ENCODE data around the gene BLM.
A peak's percentile ranks its signal among the peaks of the same experiment; 100 is the strongest.

- TF ChIP-seq HCFC1 (IDR thresholded peaks at IDR 0.05; ENCODE audit: low read length) (no peak), POLR2AphosphoS5 (IDR thresholded peaks at IDR 0.05; ENCODE audit: low read length) (peak; percentile 51; the same call in 1 of the 2 replicates), PBX3 (IDR thresholded peaks at IDR 0.05; ENCODE audit: insufficient replicate concordance, low read depth, low read length) (no peak), SIN3A (IDR thresholded peaks at IDR 0.05; ENCODE audit: low read depth, low read length) (no peak), MTA3 (IDR thresholded peaks at IDR 0.05; ENCODE audit: borderline replicate concordance, low read length) (peak; percentile 90; the same call in 1 of the 2 replicates), BCLAF1 (IDR thresholded peaks at IDR 0.05) (no peak), USF2 (IDR thresholded peaks at IDR 0.05; ENCODE audit: borderline replicate concordance, low read depth, low read length) (no peak), SMC3 (IDR thresholded peaks at IDR 0.05; ENCODE audit: borderline replicate concordance, low read length) (no peak), ATF2 (IDR thresholded peaks at IDR 0.05; ENCODE audit: low read length) (peak; percentile 69), CEBPZ (IDR thresholded peaks at IDR 0.05; ENCODE audit: low read depth, low read length) (no peak), MYC (IDR thresholded peaks at IDR 0.05; ENCODE audit: insufficient read depth, insufficient read length, insufficient replicate concordance, low read length, severe bottlenecking) (no peak)
- TF ChIP-seq, protein P1, sequence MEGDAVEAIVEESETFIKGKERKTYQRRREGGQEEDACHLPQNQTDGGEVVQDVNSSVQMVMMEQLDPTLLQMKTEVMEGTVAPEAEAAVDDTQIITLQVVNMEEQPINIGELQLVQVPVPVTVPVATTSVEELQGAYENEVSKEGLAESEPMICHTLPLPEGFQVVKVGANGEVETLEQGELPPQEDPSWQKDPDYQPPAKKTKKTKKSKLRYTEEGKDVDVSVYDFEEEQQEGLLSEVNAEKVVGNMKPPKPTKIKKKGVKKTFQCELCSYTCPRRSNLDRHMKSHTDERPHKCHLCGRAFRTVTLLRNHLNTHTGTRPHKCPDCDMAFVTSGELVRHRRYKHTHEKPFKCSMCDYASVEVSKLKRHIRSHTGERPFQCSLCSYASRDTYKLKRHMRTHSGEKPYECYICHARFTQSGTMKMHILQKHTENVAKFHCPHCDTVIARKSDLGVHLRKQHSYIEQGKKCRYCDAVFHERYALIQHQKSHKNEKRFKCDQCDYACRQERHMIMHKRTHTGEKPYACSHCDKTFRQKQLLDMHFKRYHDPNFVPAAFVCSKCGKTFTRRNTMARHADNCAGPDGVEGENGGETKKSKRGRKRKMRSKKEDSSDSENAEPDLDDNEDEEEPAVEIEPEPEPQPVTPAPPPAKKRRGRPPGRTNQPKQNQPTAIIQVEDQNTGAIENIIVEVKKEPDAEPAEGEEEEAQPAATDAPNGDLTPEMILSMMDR (IDR thresholded peaks at IDR 0.05 in 2 of 3, conservative IDR thresholded peaks at IDR 0.05 in 1 of 3; ENCODE audit: control insufficient read depth in 2 of 3, extremely low read depth in 1 of 3, insufficient read depth in 1 of 3, low read depth in 3 of 3, low read length in 3 of 3): no peak
- TF ChIP-seq, protein P2, sequence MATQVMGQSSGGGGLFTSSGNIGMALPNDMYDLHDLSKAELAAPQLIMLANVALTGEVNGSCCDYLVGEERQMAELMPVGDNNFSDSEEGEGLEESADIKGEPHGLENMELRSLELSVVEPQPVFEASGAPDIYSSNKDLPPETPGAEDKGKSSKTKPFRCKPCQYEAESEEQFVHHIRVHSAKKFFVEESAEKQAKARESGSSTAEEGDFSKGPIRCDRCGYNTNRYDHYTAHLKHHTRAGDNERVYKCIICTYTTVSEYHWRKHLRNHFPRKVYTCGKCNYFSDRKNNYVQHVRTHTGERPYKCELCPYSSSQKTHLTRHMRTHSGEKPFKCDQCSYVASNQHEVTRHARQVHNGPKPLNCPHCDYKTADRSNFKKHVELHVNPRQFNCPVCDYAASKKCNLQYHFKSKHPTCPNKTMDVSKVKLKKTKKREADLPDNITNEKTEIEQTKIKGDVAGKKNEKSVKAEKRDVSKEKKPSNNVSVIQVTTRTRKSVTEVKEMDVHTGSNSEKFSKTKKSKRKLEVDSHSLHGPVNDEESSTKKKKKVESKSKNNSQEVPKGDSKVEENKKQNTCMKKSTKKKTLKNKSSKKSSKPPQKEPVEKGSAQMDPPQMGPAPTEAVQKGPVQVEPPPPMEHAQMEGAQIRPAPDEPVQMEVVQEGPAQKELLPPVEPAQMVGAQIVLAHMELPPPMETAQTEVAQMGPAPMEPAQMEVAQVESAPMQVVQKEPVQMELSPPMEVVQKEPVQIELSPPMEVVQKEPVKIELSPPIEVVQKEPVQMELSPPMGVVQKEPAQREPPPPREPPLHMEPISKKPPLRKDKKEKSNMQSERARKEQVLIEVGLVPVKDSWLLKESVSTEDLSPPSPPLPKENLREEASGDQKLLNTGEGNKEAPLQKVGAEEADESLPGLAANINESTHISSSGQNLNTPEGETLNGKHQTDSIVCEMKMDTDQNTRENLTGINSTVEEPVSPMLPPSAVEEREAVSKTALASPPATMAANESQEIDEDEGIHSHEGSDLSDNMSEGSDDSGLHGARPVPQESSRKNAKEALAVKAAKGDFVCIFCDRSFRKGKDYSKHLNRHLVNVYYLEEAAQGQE (IDR thresholded peaks at IDR 0.05; ENCODE audit: low read depth, low read length): no peak
- TF ChIP-seq, protein P3, sequence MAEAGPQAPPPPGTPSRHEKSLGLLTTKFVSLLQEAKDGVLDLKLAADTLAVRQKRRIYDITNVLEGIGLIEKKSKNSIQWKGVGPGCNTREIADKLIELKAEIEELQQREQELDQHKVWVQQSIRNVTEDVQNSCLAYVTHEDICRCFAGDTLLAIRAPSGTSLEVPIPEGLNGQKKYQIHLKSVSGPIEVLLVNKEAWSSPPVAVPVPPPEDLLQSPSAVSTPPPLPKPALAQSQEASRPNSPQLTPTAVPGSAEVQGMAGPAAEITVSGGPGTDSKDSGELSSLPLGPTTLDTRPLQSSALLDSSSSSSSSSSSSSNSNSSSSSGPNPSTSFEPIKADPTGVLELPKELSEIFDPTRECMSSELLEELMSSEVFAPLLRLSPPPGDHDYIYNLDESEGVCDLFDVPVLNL (IDR thresholded peaks at IDR 0.05; ENCODE audit: low read depth, low read length): no peak
Measured at GRCh38 chr15:90691982-90692773, 25.0 kb upstream of the BLM start.

Data from GM12878 (cell line).